ENCODE data around the gene CSRP3. TPM values are rescaled to one million over a fixed set of nuclear protein-coding genes. Genes with fewer than 3 reads are reported as not detected.

Gene CSRP3
- under 1 TPM in 2 of 6 experiments, not detected in 4; 0.22 to 0.81 TPM for total RNA-seq
- long read RNA-seq = 0 reads

DNA sequence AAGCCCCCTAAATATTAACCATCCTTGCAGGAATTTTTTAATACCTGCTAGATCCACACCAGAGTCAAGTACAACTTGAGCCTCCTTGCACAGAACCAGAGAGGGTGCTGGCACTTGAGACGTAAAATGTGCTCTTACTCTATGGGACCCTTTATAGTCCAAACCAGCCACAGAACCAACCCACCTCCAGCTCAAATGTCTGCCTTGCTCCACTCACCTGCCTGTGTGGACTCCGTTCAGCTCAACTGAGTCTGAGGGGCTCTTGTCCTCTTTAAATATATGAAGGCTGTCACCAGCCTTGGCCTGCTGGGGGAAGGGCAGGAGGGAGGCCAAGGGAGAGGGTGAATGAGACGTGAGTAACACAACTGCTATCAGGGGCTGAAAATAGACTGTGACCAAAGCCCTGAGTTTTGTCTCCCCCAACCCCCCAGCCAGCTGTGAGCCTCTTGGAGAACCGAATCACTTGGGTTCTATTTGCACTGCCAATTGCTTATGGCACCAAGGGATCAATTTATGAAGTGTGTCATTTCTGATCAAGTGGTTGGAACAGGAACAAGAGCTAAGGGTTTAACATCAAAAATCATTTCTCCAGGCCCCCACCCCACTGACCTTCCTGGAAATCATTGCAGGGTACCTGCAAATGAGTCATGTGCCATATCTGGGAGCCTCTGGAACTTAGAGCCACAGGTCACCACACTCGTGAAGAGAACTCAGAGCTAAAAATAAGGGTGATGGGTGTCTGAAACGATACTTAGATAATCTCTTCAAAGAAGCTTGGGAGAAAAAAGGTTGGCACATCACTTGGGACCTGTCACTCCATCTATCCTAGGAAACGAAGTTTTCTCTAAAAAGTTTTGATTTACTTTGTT is at the start of gene CSRP3:
CSRP3 (minus strand) TSS at position 247 of the 869 bp plus-strand sequence. CDS start 9,535 bp downstream, outside the sequence.
- no peaks in the 10 kb centered on the region for H3K4me1 ChIP-seq
- H3K36me3 ChIP-seq = no peaks in the 10 kb centered on the region
- no peaks in the 10 kb centered on the region for H3K27me3 ChIP-seq
- no peak within 1 kb of the TSS for H3K4me3 ChIP-seq
- no peak within 1 kb of the TSS for H3K27ac ChIP-seq
- H3K9me3 ChIP-seq = no peaks in the 10 kb centered on the region
- ATAC-seq (no peak), DNase-seq (no peak)
- TF ChIP-seq, protein P1, sequence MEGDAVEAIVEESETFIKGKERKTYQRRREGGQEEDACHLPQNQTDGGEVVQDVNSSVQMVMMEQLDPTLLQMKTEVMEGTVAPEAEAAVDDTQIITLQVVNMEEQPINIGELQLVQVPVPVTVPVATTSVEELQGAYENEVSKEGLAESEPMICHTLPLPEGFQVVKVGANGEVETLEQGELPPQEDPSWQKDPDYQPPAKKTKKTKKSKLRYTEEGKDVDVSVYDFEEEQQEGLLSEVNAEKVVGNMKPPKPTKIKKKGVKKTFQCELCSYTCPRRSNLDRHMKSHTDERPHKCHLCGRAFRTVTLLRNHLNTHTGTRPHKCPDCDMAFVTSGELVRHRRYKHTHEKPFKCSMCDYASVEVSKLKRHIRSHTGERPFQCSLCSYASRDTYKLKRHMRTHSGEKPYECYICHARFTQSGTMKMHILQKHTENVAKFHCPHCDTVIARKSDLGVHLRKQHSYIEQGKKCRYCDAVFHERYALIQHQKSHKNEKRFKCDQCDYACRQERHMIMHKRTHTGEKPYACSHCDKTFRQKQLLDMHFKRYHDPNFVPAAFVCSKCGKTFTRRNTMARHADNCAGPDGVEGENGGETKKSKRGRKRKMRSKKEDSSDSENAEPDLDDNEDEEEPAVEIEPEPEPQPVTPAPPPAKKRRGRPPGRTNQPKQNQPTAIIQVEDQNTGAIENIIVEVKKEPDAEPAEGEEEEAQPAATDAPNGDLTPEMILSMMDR (IDR thresholded peaks at IDR 0.05) = no peak
- no peak for TF ChIP-seq POLR2A (IDR thresholded peaks at IDR 0.05)
- intact Hi-C loops (cut with DNase I) = no loop called here
- 68% methylated on average over 7 of the region's 7 CpGs for WGBS (ENCODE audit: insufficient coverage, low coverage, low lambda C conversion rate, missing lambda C conversion rate)

DNA sequence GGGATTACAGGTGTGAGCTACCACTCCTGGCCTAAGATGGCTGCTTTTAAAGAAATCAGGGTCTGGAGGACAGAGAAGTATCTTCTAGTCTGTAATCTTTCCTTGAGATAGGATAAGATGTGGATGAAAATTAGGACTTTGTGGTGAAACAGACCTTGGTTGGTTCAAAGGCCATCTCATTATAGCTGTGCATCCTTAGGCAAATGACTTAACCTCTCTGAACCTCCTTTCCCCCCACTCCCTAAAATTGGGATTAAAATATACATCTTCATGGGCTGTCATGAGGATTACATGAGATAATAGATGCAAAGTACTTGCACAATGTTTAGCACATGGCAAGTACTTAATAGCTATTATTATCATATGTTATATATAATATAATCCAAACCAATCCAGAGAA is 49.8 kb upstream of the CSRP3 start:
- no peak for DNase-seq
- H3K4me3 ChIP-seq = no peak overlapping the region
- H3K36me3 ChIP-seq = no peaks in the 10 kb centered on the region
- H3K27me3 ChIP-seq = no peaks in the 10 kb centered on the region
- TF ChIP-seq, protein P1 (IDR thresholded peaks at IDR 0.05) = no peak
- H3K27ac ChIP-seq = no peak overlapping the region
- intact Hi-C loops (cut with DNase I) = no loop called here
- no peak for ATAC-seq
- H3K4me1 ChIP-seq = no peaks in the 10 kb centered on the region
- no peaks in the 10 kb centered on the region for H3K9me3 ChIP-seq

DNA sequence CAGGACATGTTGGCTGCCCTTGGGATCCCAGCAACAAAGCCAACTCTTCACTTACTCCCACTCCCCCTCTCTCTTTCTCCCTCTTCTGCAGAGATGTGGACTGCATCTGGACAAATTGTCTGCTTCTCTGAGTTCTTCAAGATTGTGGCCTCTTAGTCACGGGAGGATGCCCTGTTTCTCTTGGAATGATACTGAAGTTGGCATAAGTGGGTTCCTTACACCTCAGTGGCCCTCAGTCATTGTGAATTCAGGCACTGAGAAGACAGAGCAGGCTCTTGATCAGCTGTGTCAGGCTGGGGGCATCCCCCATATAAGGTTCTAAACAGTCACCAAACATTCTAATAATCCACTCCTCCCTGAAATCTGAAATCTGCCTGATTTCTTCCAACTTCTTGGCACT is 45.0 kb upstream of the CSRP3 start:
- Histone ChIP-seq H3K4me1 (peaks cover 0 to 19% (median 0%) of the 10 kb centered on the region in 4 donors), H3K9me3 (no peaks in the 10 kb centered on the region), H3K27me3 (peaks cover 0 to 2% of the 10 kb centered on the region in 2 donors), H3K36me3 (no peaks in the 10 kb centered on the region), H3K4me3 (no peak overlapping the region), H3K27ac (no peak overlapping the region)
- no peak for TF ChIP-seq POLR2A (IDR thresholded peaks at IDR 0.05)
- TF ChIP-seq, protein P1 (IDR thresholded peaks at IDR 0.05) = no peak
- ATAC-seq (no peak), DNase-seq (no peak)
- intact Hi-C loops (cut with DNase I) = no loop called here
- no CpG with 5 or more reads among the region's 1 CpG for WGBS (ENCODE audit: insufficient coverage, low coverage, low lambda C conversion rate, missing lambda C conversion rate)

DNA sequence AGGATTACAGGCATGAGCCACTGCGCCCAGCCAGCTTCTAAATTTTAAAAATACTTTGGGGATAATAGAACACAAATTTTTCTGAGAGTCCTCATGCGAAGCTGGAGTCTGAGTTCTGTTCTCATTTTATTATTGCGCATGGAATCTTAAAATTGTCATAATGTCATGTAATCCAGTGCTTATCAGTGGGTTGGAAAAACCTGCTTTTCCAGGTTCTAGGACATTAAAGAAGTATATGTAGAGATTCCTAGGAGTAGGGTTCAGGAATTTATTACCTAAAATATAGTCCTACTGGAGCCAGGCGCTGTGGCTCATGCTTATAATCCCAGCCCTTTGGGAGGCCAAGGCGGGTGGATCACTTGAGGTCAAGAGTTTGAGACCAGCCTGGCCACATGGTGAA is 43.6 kb upstream of the CSRP3 start:
- no peak overlapping the region for H3K4me3 ChIP-seq
- H3K27ac ChIP-seq = no peak overlapping the region
- no peak for ATAC-seq
- TF ChIP-seq POLR2A (IDR thresholded peaks at IDR 0.05) = no peak
- TF ChIP-seq, protein P1 (IDR thresholded peaks at IDR 0.05) = no peak
- intact Hi-C loops (cut with DNase I) = no loop called here
- H3K9me3 ChIP-seq = no peaks in the 10 kb centered on the region
- peaks cover 0 to 26% (median 0%) of the 10 kb centered on the region in 4 donors for H3K4me1 ChIP-seq
- H3K36me3 ChIP-seq = no peaks in the 10 kb centered on the region
- 80% methylated on average over 5 of the region's 5 CpGs for WGBS (ENCODE audit: insufficient coverage, low coverage, low lambda C conversion rate, missing lambda C conversion rate)
- H3K27me3 ChIP-seq = peaks cover 0 to 12% of the 10 kb centered on the region in 2 donors
- no peak for DNase-seq

Data from right lobe of liver (tissue), 6 donors.